ENCODE measurements around the gene ZG16. TPM values are rescaled to one million over a fixed set of nuclear protein-coding genes. Genes with fewer than 3 reads are reported as not detected.

Gene ZG16
- total RNA-seq, 6 experiments from 2014 or later, result not detected

DNA sequence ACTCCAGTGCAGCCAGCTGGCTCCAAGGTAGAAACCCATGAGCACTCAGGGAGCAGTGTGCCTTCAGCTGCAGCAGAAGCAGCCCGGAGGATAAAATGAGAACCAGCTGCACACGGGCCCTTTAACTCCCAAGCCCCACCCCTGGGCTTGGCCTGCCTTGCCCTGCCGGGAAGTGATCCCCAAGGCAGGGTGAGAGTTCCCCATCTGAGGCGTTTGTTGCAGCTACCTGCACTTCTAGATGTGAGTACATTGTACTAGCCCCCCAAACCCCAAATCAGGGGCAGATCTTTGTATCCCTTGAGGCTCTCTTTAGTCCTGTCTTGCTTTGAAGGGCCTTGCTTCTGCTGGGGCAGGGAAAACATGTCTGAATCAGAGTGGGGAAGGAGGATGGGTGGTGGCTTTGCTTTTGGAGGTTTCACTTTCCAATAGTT is 42.2 kb downstream of the ZG16 start, which contains the start of gene MVP:
MVP (plus strand) TSS at position 192 of the 431 bp plus-strand sequence. CDS start 10,088 bp downstream, outside the sequence.
- peaks cover 41% of the 10 kb centered on the region for H3K36me3 Mint-ChIP-seq (ENCODE audit: low read depth)
- TF ChIP-seq, protein P1, sequence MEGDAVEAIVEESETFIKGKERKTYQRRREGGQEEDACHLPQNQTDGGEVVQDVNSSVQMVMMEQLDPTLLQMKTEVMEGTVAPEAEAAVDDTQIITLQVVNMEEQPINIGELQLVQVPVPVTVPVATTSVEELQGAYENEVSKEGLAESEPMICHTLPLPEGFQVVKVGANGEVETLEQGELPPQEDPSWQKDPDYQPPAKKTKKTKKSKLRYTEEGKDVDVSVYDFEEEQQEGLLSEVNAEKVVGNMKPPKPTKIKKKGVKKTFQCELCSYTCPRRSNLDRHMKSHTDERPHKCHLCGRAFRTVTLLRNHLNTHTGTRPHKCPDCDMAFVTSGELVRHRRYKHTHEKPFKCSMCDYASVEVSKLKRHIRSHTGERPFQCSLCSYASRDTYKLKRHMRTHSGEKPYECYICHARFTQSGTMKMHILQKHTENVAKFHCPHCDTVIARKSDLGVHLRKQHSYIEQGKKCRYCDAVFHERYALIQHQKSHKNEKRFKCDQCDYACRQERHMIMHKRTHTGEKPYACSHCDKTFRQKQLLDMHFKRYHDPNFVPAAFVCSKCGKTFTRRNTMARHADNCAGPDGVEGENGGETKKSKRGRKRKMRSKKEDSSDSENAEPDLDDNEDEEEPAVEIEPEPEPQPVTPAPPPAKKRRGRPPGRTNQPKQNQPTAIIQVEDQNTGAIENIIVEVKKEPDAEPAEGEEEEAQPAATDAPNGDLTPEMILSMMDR (IDR thresholded peaks at IDR 0.05), result no peak
- peak; percentile 48 for DNase-seq
- peak within 1 kb of the TSS; percentile 98 for H3K4me3 Mint-ChIP-seq
- peak within 1 kb of the TSS; percentile 99 for H3K27ac Mint-ChIP-seq
- no peaks in the 10 kb centered on the region for H3K9me3 Mint-ChIP-seq
- peaks cover 10% of the 10 kb centered on the region for H3K27me3 Mint-ChIP-seq (ENCODE audit: insufficient read depth)
- H3K4me1 Mint-ChIP-seq (ENCODE audit: low read depth), result peaks cover 82% of the 10 kb centered on the region

DNA sequence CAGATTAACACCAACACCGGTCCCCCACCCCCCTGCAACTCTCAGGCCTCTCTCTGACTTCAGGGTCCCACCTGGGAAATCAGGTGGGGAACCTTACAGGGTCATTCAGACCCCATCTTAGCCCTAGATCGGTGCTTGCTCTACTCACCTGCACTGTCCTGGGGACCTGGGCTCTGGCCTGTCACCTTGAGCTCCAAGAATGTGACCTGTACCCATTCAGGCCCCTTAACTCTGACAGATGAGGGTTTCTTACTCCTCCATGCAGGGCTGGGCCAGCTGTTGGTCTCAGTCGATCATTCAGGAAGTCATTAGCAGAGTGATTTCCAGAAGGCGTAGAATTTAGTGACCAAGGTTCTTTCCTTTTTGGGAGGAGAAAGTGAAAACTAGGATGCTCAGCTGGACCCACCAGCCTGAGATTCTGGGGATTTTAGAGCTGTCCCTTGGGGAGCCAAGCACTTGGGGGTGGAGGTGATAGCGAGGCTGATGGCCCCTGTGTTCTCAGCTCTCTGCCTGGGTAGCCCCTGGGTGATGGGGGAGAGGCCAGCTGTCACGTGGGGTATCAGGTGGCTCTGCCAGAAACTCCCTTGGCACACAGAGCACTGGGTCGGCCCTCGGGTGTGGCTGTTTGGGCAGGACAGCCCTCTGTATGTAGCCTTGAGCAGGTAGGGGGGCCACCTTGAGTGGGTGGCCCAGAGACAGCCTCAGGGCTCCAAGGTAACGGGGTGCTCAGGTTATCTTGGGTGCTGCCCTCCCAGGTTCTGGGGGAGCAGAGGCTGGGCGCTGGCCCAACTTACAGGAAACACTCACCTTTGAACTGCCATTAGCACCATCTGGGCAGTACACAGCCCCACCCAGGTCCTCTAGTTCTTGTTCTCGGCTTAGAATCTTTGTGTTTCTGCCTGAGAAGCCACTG is 42.9 kb downstream of the ZG16 start:
- H3K9me3 Mint-ChIP-seq, result no peaks in the 10 kb centered on the region
- DNase-seq, result no peak
- H3K4me1 Mint-ChIP-seq (ENCODE audit: low read depth), result peaks cover 82% of the 10 kb centered on the region
- TF ChIP-seq, protein P1 (IDR thresholded peaks at IDR 0.05), result no peak
- H3K27me3 Mint-ChIP-seq (ENCODE audit: insufficient read depth), result peaks cover 10% of the 10 kb centered on the region
- peaks cover 41% of the 10 kb centered on the region for H3K36me3 Mint-ChIP-seq (ENCODE audit: low read depth)
- peak overlapping the region; percentile 99 for H3K27ac Mint-ChIP-seq
- peak overlapping the region; percentile 98 for H3K4me3 Mint-ChIP-seq

DNA sequence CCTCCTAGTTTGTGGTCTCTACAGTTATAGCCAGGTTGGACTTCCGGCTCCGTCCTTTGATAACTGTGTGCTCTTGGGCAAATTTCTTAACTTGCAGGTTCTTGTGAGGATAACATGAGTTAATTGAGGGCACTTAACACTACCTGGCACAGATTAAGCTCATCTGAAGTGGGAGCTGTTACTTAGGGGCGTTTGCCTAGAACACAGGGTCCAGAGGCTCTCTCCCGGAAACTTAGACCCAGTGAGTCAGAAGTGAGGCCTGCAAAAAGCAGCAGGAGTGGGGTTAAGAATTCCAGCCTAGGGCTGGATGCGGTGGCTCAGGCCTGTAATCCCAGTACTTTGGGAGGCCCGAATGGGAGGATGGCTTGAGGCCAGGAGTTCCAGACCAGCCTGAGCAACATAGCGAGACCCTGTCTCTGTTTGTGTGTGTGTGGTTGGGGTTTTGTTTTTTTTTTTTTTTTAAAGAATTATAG is 43.6 kb downstream of the ZG16 start:
- no peaks in the 10 kb centered on the region for H3K9me3 Mint-ChIP-seq
- peak overlapping the region; percentile 98 for H3K4me3 Mint-ChIP-seq

DNA sequence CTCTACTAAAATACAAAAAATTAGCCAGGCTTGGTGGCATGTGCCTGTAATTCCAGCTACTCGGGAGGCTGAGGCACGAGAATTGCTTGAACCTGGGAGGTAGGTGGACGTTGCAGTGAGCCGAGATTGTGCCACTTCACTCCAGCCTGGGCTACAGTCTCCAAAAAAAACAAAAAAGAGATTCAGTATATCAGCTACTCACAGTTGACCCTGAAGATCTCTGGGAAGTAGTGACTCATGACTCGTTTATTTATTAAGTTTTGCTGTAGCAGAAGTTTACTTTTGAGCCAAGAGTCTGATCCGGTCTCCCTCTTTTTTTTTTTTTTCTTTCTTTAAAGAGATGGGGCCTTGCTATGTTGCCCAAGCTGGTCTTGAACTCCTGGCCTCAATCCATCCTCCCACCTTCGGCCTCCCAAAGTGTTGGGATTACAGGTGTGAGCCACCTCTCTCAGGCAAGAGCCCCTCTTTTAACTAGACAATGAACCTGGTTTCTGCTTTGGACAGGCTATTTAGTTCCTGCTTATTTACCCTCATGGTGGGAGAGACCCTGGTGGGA is 46.6 kb downstream of the ZG16 start:
- peak; percentile 82 for DNase-seq
- peak overlapping the region; percentile 97 for H3K27ac Mint-ChIP-seq
- H3K36me3 Mint-ChIP-seq (ENCODE audit: low read depth), result peaks cover 27% of the 10 kb centered on the region
- peaks cover 5% of the 10 kb centered on the region for H3K27me3 Mint-ChIP-seq (ENCODE audit: insufficient read depth)
- TF ChIP-seq, protein P1 (IDR thresholded peaks at IDR 0.05), result no peak
- no peaks in the 10 kb centered on the region for H3K9me3 Mint-ChIP-seq
- peaks cover 66% of the 10 kb centered on the region for H3K4me1 Mint-ChIP-seq (ENCODE audit: low read depth)
- H3K4me3 Mint-ChIP-seq, result peak overlapping the region; percentile 98

More for the DNA sequence above, 43.6 kb downstream of the ZG16 start:
- TF ChIP-seq, protein P1 (IDR thresholded peaks at IDR 0.05), result no peak
- peak overlapping the region; percentile 99 for H3K27ac Mint-ChIP-seq
- peak; percentile 80 for DNase-seq
- H3K4me1 Mint-ChIP-seq (ENCODE audit: low read depth), result peaks cover 85% of the 10 kb centered on the region
- peaks cover 10% of the 10 kb centered on the region for H3K27me3 Mint-ChIP-seq (ENCODE audit: insufficient read depth)
- peaks cover 41% of the 10 kb centered on the region for H3K36me3 Mint-ChIP-seq (ENCODE audit: low read depth)

DNA sequence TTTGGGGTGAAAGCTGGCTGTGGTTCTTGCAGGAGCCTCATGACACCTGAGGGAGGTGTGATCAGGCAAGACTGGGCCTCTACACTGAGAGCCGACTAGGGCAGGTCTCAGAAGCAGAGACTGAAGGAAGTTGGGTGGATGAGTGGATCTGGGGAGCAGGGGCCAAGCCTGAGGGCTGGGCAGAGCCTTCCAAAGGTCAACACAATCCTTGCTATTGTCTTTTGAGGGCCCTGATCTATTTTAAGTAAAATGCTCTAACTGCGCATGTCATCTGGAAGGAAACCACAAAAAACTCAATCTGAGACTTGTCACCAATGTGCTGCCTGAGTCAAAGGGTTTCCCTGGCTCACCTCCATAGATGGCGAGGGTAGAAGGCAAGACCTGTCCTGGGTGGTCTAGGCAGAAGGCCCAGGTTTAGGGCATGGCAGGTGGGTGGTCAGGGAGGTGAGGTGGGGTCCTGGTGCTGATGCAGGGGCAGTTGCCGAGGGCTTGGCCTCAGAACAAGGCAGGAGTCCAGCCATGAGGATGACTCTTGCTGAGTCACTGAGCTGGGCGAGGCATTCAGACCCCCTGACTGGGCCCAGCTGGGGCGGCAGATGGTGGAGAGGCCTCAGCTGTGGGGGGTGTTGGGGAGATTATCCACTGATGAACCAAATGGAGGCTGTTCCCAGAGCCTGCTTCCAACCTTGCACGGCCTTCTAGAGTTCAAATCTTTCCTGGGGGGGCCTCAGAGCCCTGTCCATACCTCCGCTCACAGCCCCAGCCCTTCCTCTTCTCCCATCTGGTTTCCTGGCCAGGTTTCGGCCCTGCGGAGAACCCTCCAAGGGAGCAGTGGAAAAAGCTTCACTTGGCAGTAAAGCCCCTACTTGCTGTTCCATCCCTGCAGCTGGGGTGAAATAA is 47.3 kb downstream of the ZG16 start:
- peaks cover 61% of the 10 kb centered on the region for H3K4me1 Mint-ChIP-seq (ENCODE audit: low read depth)
- peak overlapping the region; percentile 98 for H3K4me3 Mint-ChIP-seq

More for the DNA sequence above, 47.3 kb downstream of the ZG16 start:
- peaks cover 23% of the 10 kb centered on the region for H3K36me3 Mint-ChIP-seq (ENCODE audit: low read depth)
- TF ChIP-seq, protein P1 (IDR thresholded peaks at IDR 0.05), result no peak
- peaks cover 5% of the 10 kb centered on the region for H3K27me3 Mint-ChIP-seq (ENCODE audit: insufficient read depth)
- H3K27ac Mint-ChIP-seq, result peak overlapping the region; percentile 97
- peak; percentile 74 for DNase-seq
- H3K9me3 Mint-ChIP-seq, result no peaks in the 10 kb centered on the region

All from HFFc6 (cell line).